GM21737 (cell line): ENCODE results near the gene LARGE1.
"Not testable (repeated sequence)": the region's sequence is repeated elsewhere in the genome, so short reads cannot be mapped to it uniquely, and the experiment has no call there.

Experiments
- ATAC-seq: cut with Tn5 transposase; IDR thresholded peaks from one replicate; pipeline ENCODE4 v1.9.1; 2021; ENCODE audit warnings: mild to moderate bottlenecking, moderate library complexity; ENCODE audit not compliant: unreplicated experiment

The LARGE1 gene

GRCh38 chr22:33397381-33397907 is 522.8 kb downstream of the LARGE1 start:
- ATAC-seq: no peak

- ATAC-seq: no peak
These were observed 526.8 kb downstream of the LARGE1 start for GRCh38 chr22:33393432-33393831.

- no peak for ATAC-seq
These were observed 529.0 kb downstream of the LARGE1 start for GRCh38 chr22:33391298-33391697.

- no peak for ATAC-seq
These were observed 530.3 kb downstream of the LARGE1 start for GRCh38 chr22:33389936-33390335.

- ATAC-seq: no peak
These were observed 534.0 kb downstream of the LARGE1 start for GRCh38 chr22:33386270-33386669.

GRCh38 chr22:33385611-33386010 is 534.7 kb downstream of the LARGE1 start:
- ATAC-seq: no peak

- ATAC-seq: no peak
These were observed 537.8 kb downstream of the LARGE1 start for GRCh38 chr22:33382436-33382835.

GRCh38 chr22:33381531-33382406 is 538.5 kb downstream of the LARGE1 start:
- no peak for ATAC-seq

GRCh38 chr22:33380789-33381530 is 539.3 kb downstream of the LARGE1 start:
- ATAC-seq: no peak

- ATAC-seq: no peak
These were observed 540.4 kb downstream of the LARGE1 start for GRCh38 chr22:33379836-33380235.

- ATAC-seq: no peak
These were observed 547.4 kb downstream of the LARGE1 start for GRCh38 chr22:33372875-33373274.

GRCh38 chr22:33363256-33363655 is 557.0 kb downstream of the LARGE1 start:
- not testable (repeated sequence) for ATAC-seq

GRCh38 chr22:33362702-33363101 is 557.6 kb downstream of the LARGE1 start:
- ATAC-seq: no peak

- ATAC-seq: no peak
These were observed 558.7 kb downstream of the LARGE1 start for GRCh38 chr22:33361581-33361980.

- ATAC-seq: no peak
These were observed 562.3 kb downstream of the LARGE1 start for GRCh38 chr22:33357981-33358399.

GRCh38 chr22:33354928-33355327 is 565.3 kb downstream of the LARGE1 start:
- no peak for ATAC-seq

GRCh38 chr22:33353502-33353901 is 566.8 kb downstream of the LARGE1 start:
- no peak for ATAC-seq

- ATAC-seq: no peak
These were observed 567.5 kb downstream of the LARGE1 start for GRCh38 chr22:33352768-33353167.

- ATAC-seq: no peak
These were observed 569.3 kb downstream of the LARGE1 start for GRCh38 chr22:33350961-33351360.

GRCh38 chr22:33350491-33350890 is 569.8 kb downstream of the LARGE1 start:
- no peak for ATAC-seq

GRCh38 chr22:33347002-33347401 is 573.3 kb downstream of the LARGE1 start:
- ATAC-seq: no peak

- no peak for ATAC-seq
These were observed 578.7 kb downstream of the LARGE1 start for GRCh38 chr22:33341611-33342010.
